HG03432 (cell line): Measurements from ENCODE around the gene KBTBD6.
"Not testable (repeated sequence)": the region's sequence is repeated elsewhere in the genome, so short reads cannot be mapped to it uniquely, and the experiment has no call there.

Experiments
- ATAC-seq: cut with Tn5 transposase; IDR thresholded peaks from one replicate; pipeline ENCODE4 v1.9.1; 2021; ENCODE audit warnings: mild to moderate bottlenecking, moderate library complexity; ENCODE audit not compliant: unreplicated experiment

The KBTBD6 gene

GRCh38 chr13:41132512-41133152 lies at the start of gene KBTBD6:
Gene KBTBD6 (minus strand): TSS chr13:41132802. CDS start chr13:41132511, 291 bp downstream.
- peak; percentile 98 for ATAC-seq

DNA sequence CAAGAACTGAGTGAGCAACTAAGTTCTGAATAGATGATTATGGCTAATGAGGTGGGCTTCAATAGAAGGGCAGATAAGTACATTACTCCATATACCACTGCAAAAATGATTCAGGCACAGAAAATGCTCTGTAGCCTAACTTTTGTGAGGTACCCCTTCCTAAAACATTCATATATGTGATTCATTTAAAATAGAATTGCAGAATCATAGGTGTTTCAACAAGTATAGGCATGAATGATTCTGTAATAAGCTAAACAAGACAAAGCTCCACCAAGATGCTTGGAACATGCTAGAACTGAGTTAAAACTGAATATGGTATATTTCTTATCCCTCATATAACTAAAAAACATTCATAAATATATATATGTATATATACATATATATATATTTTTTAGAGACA lies 49.6 kb upstream of the KBTBD6 start:
- ATAC-seq, result no peak

DNA sequence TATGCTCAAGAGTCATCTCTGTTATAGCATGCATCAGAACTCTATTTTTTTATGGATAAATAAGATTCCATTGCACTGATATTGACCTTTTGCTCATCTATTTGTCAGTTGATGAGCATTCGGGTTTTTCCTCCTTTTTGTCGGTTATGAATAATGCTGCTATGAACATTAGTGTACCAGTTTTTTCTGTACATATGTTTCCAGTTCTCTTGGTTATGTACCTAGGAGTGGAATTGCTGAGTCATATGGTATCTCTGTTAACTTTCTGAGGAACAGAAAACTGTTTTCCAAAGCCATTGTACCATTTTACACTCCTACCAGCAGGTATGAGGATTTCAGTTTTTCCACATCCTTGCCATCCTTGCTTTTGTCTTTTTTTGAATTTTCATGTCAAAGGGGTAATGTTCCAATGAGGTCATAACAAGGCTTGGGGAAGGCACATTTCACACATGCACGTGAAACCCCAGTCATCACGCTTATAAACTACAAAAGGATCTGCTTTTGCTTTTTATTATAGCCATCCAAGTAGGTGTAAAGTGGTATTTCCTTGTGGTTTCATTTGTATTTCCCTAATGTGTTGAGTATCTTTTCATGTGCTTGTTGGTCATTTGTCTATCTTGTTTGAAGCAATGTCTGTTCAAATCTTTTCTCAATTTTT lies 47.1 kb upstream of the KBTBD6 start:
- no peak for ATAC-seq

DNA sequence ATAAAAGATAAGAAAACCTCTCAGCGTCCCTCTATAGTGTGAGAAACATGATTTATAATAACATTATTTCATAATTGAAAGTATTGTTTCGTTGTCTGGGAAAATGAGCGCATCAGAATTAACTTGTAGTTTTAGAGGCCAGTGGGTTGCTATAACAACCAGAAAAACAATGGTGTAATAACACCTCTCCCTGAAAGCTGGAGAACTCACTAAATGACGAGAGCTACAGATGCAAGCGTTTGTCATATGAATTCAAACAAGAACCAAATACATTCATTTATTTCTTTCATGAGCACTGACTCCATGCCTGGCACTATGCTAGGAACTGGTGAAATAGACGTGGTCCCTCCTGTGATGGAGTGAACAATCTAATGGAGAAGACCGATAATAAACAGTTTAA lies 45.4 kb upstream of the KBTBD6 start:
- ATAC-seq, result no peak

- no peak for ATAC-seq
Measured at GRCh38 chr13:41177616-41178015, 45.0 kb upstream of the KBTBD6 start.

DNA sequence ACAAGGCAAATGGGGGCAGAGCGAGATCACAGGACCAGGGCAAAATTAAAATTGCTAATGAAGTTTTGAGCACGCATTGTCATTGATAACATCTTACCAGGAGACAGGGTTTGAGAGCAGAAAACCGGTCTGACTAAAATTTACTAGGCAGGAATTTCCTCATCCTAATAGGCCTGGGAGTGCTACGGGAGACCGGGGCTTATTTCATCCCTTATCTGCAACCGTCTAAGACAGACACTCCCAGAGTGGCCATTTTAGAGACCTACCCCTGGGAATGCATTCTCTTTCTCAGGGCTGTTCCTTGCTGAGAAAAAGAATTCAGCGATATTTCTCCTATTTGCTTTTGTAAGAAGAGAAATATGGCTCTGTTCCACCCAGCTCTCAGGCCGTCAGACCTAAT lies 43.0 kb upstream of the KBTBD6 start:
- ATAC-seq, result not testable (repeated sequence)

GRCh38 chr13:41162151-41162550 lies 29.5 kb upstream of the KBTBD6 start:
- no peak for ATAC-seq

- no peak for ATAC-seq
Measured at GRCh38 chr13:41159174-41159573, 26.6 kb upstream of the KBTBD6 start.

DNA sequence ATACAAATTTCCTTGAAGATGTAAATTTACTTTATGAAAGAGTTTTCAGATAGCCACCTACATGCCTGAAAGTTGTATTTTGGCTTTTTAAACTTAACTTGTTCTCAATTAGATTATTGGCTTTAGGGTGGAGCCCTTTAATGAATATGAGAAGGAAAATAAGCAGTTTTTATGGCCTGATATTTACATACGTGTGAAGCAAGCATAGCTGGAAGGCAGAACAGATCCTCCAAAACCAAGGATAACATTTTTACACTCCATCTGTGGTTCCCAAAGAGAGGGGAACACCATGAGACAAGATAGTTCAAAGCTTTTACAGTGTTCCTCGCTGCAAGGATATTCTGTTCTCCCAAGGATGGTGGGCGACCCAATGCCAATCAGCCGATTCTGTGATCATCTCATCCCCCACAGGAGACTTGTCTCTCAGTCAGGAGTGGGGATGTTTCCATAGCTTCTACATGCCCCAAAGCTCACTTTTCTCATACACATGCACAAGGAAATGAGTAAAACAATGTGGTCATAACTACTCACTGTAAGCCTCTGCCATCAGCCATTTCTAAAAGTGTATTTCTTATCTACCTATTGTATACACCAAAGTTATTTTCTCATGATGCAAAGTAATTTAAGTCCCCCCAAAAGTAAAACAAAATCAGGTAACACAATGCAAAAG lies 24.6 kb upstream of the KBTBD6 start:
- ATAC-seq, result no peak

GRCh38 chr13:41156620-41157019 lies 24.0 kb upstream of the KBTBD6 start:
- no peak for ATAC-seq

GRCh38 chr13:41154042-41154441 lies 21.4 kb upstream of the KBTBD6 start:
- no peak for ATAC-seq

GRCh38 chr13:41152005-41152404 lies 19.4 kb upstream of the KBTBD6 start:
- no peak for ATAC-seq

DNA sequence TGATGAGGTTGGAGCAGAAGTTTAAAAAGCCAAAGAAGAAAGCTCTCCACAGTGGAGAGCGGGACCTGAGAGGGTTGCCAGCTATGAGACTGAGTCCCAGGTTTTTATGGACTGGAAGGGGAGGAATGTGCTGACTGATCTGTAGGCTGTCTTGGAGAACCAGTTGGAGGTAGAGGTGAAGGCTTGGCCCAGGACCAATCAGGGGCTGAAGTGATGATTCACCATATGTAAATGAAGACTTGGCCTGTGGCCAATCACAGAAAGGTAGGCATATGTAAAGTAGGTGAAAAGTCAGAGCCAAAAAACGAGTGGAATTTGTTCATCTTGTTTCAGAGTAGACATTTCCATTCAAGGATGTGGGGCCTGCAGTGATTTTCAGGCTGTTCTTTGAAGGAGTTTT lies 17.5 kb upstream of the KBTBD6 start:
- no peak for ATAC-seq

DNA sequence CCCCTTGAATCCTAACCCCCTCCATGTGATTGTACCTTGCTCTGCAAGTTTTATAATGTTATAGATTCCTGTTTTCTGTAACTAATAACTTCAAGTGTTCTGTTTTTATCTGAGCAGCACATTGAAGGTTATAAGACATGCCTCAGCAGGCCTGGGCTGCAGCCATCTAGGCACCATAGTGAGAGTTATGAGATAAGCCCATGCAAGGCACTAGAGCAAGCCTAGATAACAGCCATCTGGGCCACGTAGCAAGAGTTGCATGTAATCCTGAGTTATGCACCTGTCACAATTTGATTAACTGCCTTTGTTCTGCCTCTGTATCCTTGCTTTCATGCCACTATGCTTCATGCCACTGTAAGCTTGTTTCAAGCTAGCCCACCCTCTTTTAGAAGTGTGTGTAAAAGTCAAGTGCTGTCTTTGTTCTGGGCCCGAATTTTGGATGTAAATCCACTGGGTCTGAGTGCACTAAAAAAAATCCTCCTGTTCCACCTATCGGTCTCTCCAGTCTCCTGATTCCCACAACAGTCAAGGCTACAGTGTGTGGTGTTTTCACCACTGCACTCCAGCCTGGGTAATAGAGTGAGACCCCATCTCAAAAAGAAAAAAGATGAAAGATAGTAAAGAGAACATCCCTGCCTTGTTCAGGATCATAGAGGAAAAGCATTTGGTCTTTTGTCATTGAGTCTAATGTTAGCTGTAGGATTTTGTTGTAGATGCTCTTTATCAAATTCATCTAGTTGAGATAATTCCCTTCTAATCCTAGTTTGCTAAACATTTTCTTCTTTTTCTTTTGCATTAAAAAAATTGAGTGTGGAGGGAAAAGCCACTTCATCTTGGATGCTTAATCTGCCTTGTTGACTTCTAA lies 16.0 kb upstream of the KBTBD6 start:
- ATAC-seq, result no peak

GRCh38 chr13:41145136-41145908 lies 12.7 kb upstream of the KBTBD6 start:
- no peak for ATAC-seq

DNA sequence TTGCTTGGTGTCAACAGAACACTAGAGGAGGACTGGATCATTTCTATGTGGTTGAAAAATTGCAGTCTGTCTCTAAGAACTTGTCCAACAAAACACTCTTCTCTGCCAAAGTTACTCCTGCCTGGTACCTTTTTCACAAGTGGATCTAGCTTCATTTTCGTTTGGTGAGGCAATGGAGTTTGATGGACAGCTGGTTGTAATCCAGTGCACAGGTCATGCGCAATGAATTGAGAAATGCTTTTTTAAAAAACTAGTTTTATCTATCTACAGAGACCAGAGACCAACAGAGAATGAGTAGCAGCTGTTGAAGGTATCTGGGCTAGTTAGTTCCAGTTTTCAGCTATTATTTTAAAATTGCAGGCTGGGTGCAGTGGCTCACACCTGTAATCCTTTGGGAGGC lies 12.0 kb upstream of the KBTBD6 start:
- no peak for ATAC-seq

DNA sequence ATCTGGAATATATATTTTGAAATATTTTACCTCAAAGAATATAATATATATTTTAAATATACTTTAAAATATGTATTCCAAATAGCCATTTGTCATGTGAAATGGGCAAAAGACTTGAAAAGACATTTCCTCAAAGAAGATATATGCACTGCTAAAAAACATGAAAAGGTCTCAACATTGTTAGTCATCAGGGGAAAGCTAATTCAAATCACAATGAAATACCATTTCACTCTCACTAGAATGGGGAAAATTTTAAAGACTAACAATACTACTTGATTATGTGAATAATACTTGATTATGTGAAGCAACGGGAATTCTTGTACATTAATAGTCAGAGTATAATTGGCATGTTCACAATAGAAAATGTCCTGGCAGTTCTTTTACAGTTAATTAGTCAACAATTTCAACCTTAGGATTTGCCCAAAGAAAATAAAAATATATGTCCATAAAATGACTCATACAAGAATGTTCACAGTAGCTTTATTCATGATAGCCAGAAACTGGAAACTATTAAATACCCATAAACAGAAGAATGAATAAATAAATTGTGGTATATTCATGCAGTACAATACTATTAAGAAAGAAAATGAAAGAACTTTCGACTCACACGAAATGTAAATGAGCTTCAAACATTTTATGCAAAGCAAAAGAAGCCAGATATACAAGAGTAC lies 6.8 kb upstream of the KBTBD6 start:
- no peak for ATAC-seq

DNA sequence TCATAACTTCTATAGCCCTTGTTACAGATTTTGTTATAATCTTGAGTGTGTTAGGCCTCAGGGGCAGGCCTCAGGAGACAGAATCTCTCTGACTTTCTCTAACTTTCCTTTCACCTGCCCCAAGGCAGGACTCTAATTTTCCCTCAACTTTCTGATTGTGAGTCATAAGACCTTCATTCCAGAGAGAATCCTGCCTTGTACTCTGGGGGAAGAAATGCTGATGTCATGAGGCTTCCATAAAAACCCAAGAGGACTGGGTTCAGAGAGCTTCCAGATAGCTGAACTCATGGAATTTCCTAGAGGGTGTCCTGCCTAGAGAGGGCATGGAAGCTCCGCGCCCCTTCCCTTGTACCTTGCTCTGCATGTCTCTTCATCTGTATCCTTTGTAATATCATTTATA lies 5.3 kb upstream of the KBTBD6 start:
- ATAC-seq, result no peak

DNA sequence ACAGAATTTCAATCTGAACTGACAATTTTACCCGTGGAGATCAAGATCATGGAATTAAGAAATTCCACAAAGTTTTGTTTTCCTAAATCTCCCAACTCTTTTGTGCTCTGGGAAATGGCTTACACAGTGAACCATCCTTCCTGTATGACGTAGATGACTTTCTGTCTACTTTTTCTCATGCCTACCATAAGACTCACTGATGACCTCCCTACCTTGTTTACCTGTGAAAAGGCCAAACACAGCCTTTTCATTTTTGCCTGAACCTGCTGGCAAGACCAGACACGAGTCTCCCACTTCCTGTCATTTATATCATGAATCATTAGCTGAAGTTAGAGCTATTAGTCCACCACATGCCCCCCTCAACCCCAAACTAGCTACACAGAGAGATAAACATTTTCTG lies 4.6 kb upstream of the KBTBD6 start:
- ATAC-seq, result no peak

DNA sequence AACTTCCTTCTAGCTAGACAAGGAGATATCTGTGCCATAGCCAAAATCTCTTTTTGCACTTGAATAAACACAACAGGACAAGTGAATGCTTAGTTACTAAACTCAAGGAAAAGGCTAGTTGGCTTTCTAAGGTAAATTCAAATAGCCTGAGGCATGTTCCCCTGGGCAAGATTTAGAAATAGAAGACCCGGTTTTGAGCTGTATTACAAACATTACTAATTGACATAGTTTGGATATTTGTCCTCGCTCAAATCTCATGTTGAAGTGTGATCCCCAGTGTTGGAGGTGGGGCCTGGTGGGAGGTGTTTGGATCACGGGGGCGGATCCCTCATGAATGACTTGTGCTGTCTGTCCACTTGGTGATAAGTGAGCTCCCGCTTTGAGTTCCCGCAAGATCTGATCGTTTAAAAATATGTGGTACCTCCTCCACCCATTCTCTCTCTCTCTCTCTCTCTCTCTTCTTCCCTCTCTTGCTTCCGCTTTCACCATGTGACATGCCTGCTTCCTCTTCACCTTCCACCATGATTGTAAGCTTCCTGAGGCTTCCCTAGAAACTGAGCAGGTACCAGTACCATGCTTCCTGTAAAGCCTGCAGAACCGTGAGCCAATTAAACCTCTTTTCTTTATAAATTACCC lies 3.9 kb upstream of the KBTBD6 start:
- no peak for ATAC-seq
